WTC11 (cell line): ENCODE measurements around the gene SBNO2. TPM values are rescaled to one million over a fixed set of nuclear protein-coding genes. Genes with fewer than 3 reads are reported as not detected.

Experiments used
- ATAC-seq: fragments of 200-7000 bp; cut with Tn5 transposase; 2 replicates; pipeline ENCODE4 v1.10.0; 2021; ENCODE audit warnings: mild to moderate bottlenecking, moderate library complexity
- CTCF ChIA-PET: fragments of 300-600 bp; sonication (Branson Sonifier 250); formaldehyde crosslinking; loops from one replicate; lab custom pipeline; 2021; ENCODE audit warnings: antibody characterized with exemption; lab: Charles Lee
- POLR2A ChIA-PET: fragments of 350-600 bp; sonication (Branson Sonifier 250); formaldehyde crosslinking; loops from one replicate; lab custom pipeline; 2021; ENCODE audit warnings: antibody characterized with exemption; lab: Charles Lee
- DNase-seq: peaks from one replicate; pipeline ENCODE4 v3.0.0; 2021; ENCODE audit warnings: low spot score
- H3K27ac Mint-ChIP-seq: 2 replicates; pipeline ENCODE4 v1.8.0; 2021; ENCODE audit warnings: mixed read lengths
- H3K27me3 Mint-ChIP-seq: 2 replicates; pipeline ENCODE4 v1.8.0; 2021; ENCODE audit warnings: low read depth, mild to moderate bottlenecking, moderate library complexity, mixed read lengths
- H3K36me3 Mint-ChIP-seq: 2 replicates; pipeline ENCODE4 v1.8.0; 2021; ENCODE audit warnings: mixed read lengths
- H3K4me1 Mint-ChIP-seq: 2 replicates; pipeline ENCODE4 v1.8.0; 2022; ENCODE audit warnings: mixed read lengths
- H3K4me3 Mint-ChIP-seq: 2 replicates; pipeline ENCODE4 v1.8.0; 2021; ENCODE audit warnings: mild to moderate bottlenecking, moderate library complexity, mixed read lengths
- H3K9me3 Mint-ChIP-seq: 2 replicates; pipeline ENCODE4 v1.8.0; 2021; ENCODE audit warnings: mixed read lengths
- ESRRA ChIP-seq: sonication (generic); formaldehyde crosslinking; IDR thresholded peaks from 2 replicates; pipeline ENCODE4 v1.8.1; 2022; ENCODE audit warnings: mild to moderate bottlenecking, missing genetic modification reagents, borderline replicate concordance
- MYBL2 ChIP-seq: sonication (generic); formaldehyde crosslinking; IDR thresholded peaks from 2 replicates; pipeline ENCODE4 v1.8.1; 2023; ENCODE audit warnings: mild to moderate bottlenecking, moderate library complexity, missing genetic modification reagents
- NFATC4 ChIP-seq: fragments of 250-450 bp; sonication (Bioruptor Pico); IDR thresholded peaks from 2 replicates; pipeline ENCODE4 v1.9.0; 2021; ENCODE audit warnings: mild to moderate bottlenecking
- NR1H2 ChIP-seq: sonication (generic); formaldehyde crosslinking; IDR thresholded peaks from 2 replicates; pipeline ENCODE4 v1.9.0; 2021; ENCODE audit warnings: mild to moderate bottlenecking, moderate library complexity, missing genetic modification reagents
- TCF7 ChIP-seq: sonication (generic); formaldehyde crosslinking; IDR thresholded peaks from 2 replicates; pipeline ENCODE4 v1.8.0; 2022; ENCODE audit warnings: mild to moderate bottlenecking, low read depth, missing genetic modification reagents, moderate library complexity
- ZNF423 ChIP-seq: fragments of 250-450 bp; sonication (Bioruptor Pico); IDR thresholded peaks from 2 replicates; pipeline ENCODE4 v2.1.2; 2022; ENCODE audit warnings: mild to moderate bottlenecking, moderate library complexity
- total RNA-seq: library from RNA; stranded (reverse); gene quantifications from 3 replicates; pipeline ENCODE4 v1.2.3, GENCODE V29; 2021
- TF ChIP-seq, protein P1 (sequence below): sonication (generic); formaldehyde crosslinking; IDR thresholded peaks from 2 replicates; pipeline ENCODE4 v1.8.1; 2022; ENCODE audit warnings: missing genetic modification reagents, borderline replicate concordance
- TF ChIP-seq, protein P2 (sequence below): sonication (generic); formaldehyde crosslinking; IDR thresholded peaks from 2 replicates; pipeline ENCODE4 v1.8.0; 2022; ENCODE audit warnings: missing genetic modification reagents
- TF ChIP-seq, protein P3 (sequence below): fragments of 250-450 bp; sonication (Bioruptor Pico); IDR thresholded peaks from 2 replicates; pipeline ENCODE4 v1.9.0; 2021; ENCODE audit warnings: mild to moderate bottlenecking
- TF ChIP-seq, protein P4 (sequence below): sonication (generic); formaldehyde crosslinking; IDR thresholded peaks from 2 replicates; pipeline ENCODE4 v1.8.1; 2023; ENCODE audit warnings: mild to moderate bottlenecking, missing genetic modification reagents
- TF ChIP-seq, protein P5 (sequence below): sonication (generic); formaldehyde crosslinking; IDR thresholded peaks from 2 replicates; pipeline ENCODE4 v1.8.1; 2023; ENCODE audit warnings: mild to moderate bottlenecking, missing genetic modification reagents, moderate library complexity

Gene SBNO2
- total RNA-seq, 1 experiment from 2014 or later, result 57.3 TPM

DNA sequence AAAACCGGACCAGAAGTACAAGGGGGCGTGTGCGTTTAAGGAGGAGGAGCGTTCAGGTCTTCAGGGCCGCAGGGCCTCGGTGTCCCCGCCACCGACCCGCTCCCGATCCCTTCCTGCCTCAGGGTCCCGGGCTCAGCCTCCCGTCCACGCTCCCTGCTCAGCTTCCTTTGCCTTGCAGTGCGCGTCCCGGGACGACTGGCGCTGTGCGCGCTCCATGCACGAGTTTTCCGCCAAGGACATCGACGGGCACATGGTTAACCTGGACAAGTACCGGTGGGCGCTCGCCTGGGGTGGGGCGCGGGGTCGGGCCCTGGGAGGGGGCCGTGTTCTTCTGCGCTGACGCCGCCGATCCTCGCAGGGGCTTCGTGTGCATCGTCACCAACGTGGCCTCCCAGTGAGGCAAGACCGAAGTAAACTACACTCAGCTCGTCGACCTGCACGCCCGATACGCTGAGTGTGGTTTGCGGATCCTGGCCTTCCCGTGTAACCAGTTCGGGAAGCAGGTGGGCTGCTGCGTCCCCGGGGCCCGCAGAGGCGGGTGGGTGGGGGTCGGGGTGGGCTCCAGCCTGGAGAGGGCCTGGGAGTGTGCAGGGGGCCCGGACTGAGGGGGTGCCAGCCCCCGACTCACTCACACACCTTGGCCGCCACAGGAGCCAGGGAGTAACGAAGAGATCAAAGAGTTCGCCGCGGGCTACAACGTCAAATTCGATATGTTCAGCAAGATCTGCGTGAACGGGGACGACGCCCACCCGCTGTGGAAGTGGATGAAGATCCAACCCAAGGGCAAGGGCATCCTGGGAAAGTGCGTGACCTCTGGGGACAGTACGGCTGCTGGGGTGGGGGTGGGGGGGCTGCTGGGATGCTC is 68.8 kb downstream of the SBNO2 start (continued):
- TF ChIP-seq, protein P1, sequence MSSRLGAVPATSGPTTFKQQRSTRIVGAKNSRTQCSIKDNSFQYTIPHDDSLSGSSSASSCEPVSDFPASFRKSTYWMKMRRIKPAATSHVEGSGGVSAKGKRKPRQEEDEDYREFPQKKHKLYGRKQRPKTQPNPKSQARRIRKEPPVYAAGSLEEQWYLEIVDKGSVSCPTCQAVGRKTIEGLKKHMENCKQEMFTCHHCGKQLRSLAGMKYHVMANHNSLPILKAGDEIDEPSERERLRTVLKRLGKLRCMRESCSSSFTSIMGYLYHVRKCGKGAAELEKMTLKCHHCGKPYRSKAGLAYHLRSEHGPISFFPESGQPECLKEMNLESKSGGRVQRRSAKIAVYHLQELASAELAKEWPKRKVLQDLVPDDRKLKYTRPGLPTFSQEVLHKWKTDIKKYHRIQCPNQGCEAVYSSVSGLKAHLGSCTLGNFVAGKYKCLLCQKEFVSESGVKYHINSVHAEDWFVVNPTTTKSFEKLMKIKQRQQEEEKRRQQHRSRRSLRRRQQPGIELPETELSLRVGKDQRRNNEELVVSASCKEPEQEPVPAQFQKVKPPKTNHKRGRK (CRISPR knock-in tag), result no peak

DNA sequence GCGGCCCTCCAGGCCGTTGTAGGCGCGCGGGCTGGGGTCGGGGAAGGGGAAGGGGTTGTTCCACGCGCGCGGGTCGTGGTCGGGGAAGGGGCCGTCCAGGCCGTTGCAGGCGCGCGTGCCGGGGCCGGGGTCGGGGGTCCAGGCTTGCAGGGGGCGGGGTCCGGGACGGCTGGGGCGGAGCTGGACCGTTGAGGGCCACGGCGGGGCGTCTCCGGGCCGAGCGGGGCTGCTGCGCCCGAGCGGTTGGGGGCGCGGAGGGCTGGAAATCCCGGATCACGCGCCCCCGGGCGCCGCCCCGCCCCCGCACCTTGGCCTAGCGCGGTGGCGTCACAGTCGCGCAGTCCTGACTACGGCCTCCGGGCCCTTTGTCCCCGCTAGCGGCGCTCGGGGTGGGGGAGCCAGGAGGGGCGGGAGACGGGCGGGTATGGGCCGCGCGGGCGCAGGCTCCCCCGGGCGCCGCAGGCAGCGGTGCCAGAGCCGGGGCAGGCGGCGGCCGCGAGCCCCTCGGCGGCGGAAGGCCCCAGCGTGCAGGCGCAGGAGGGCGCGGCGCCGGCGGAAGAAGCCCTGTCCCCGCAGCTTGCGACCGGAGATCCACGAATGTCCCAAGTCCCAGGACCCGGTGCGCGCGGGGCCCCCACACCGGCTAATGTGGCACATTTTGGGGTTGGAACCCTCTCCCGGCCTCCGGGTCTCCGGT is 69.6 kb downstream of the SBNO2 start:
- TF ChIP-seq, protein P2, sequence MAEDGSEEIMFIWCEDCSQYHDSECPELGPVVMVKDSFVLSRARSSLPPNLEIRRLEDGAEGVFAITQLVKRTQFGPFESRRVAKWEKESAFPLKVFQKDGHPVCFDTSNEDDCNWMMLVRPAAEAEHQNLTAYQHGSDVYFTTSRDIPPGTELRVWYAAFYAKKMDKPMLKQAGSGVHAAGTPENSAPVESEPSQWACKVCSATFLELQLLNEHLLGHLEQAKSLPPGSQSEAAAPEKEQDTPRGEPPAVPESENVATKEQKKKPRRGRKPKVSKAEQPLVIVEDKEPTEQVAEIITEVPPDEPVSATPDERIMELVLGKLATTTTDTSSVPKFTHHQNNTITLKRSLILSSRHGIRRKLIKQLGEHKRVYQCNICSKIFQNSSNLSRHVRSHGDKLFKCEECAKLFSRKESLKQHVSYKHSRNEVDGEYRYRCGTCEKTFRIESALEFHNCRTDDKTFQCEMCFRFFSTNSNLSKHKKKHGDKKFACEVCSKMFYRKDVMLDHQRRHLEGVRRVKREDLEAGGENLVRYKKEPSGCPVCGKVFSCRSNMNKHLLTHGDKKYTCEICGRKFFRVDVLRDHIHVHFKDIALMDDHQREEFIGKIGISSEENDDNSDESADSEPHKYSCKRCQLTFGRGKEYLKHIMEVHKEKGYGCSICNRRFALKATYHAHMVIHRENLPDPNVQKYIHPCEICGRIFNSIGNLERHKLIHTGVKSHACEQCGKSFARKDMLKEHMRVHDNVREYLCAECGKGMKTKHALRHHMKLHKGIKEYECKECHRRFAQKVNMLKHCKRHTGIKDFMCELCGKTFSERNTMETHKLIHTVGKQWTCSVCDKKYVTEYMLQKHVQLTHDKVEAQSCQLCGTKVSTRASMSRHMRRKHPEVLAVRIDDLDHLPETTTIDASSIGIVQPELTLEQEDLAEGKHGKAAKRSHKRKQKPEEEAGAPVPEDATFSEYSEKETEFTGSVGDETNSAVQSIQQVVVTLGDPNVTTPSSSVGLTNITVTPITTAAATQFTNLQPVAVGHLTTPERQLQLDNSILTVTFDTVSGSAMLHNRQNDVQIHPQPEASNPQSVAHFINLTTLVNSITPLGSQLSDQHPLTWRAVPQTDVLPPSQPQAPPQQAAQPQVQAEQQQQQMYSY (CRISPR knock-in tag), result peak; percentile 79
- TF ChIP-seq, protein P3, sequence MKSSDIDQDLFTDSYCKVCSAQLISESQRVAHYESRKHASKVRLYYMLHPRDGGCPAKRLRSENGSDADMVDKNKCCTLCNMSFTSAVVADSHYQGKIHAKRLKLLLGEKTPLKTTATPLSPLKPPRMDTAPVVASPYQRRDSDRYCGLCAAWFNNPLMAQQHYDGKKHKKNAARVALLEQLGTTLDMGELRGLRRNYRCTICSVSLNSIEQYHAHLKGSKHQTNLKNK (CRISPR knock-in tag), result no peak
- TF ChIP-seq, protein P4, sequence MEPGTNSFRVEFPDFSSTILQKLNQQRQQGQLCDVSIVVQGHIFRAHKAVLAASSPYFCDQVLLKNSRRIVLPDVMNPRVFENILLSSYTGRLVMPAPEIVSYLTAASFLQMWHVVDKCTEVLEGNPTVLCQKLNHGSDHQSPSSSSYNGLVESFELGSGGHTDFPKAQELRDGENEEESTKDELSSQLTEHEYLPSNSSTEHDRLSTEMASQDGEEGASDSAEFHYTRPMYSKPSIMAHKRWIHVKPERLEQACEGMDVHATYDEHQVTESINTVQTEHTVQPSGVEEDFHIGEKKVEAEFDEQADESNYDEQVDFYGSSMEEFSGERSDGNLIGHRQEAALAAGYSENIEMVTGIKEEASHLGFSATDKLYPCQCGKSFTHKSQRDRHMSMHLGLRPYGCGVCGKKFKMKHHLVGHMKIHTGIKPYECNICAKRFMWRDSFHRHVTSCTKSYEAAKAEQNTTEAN (CRISPR knock-in tag), result no peak
- TF ChIP-seq, protein P5, sequence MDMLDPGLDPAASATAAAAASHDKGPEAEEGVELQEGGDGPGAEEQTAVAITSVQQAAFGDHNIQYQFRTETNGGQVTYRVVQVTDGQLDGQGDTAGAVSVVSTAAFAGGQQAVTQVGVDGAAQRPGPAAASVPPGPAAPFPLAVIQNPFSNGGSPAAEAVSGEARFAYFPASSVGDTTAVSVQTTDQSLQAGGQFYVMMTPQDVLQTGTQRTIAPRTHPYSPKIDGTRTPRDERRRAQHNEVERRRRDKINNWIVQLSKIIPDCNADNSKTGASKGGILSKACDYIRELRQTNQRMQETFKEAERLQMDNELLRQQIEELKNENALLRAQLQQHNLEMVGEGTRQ (CRISPR knock-in tag), result peak; percentile 50
- TF ChIP-seq MYBL2 (peak; percentile 28; the same call in 1 of the 2 replicates), NFATC4 (no peak), ESRRA (CRISPR knock-in tag) (peak; percentile 50; the same call in 1 of the 2 replicates), TCF7 (CRISPR knock-in tag) (no peak; the same call in 1 of the 2 replicates), NR1H2 (CRISPR knock-in tag) (no peak), ZNF423 (peak; percentile 23; the same call in 1 of the 2 replicates)
- no peaks in the 10 kb centered on the region for H3K27me3 Mint-ChIP-seq
- no peaks in the 10 kb centered on the region for H3K36me3 Mint-ChIP-seq
- H3K9me3 Mint-ChIP-seq, result no peaks in the 10 kb centered on the region
- peak overlapping the region; percentile 71 for H3K4me3 Mint-ChIP-seq
- ChIA-PET CTCF (interaction anchor here (0.7 to 4.7 kb wide), 11 partner anchors 8 to 162 kb away, joined by 3 to 27 read pairs (median 5); partner anchors contain the start of genes ARHGAP45, ATP5F1D and CNN2), POLR2A (interaction anchor here (0.5 to 1.0 kb wide), 7 partner anchors 10 to 100 kb away, joined by 3 to 5 read pairs (median 3); partner anchors contain the start of gene ARHGAP45)
- DNase-seq (peak; percentile 78), ATAC-seq (peak; percentile 31)
- H3K27ac Mint-ChIP-seq, result no peak overlapping the region
- peaks cover 15% of the 10 kb centered on the region for H3K4me1 Mint-ChIP-seq
